Dermis blood vessel endothelial cell (primary cell): Measurements from ENCODE around the gene MAP6D1. TPM values are rescaled to one million over a fixed set of nuclear protein-coding genes. Genes with fewer than 3 reads are reported as not detected.
A peak's percentile ranks its signal among the peaks of the same experiment; 100 is the strongest.

Source experiments
- DNase-seq: peaks from one replicate; pipeline ENCODE4 v3.0.0; 2010
- total RNA-seq: library from RNA; depleted of rRNA; stranded (reverse); fragments of >200 nt; gene quantifications from 2 replicates; pipeline ENCODE4 v1.2.3, GENCODE V29; 2014

Gene MAP6D1
- total RNA-seq, 1 donor from 2014 or later = 2.6 TPM

GRCh38 chr3:183822631-183823030, 2.7 kb downstream of the MAP6D1 start:
- no peak for DNase-seq

DNA sequence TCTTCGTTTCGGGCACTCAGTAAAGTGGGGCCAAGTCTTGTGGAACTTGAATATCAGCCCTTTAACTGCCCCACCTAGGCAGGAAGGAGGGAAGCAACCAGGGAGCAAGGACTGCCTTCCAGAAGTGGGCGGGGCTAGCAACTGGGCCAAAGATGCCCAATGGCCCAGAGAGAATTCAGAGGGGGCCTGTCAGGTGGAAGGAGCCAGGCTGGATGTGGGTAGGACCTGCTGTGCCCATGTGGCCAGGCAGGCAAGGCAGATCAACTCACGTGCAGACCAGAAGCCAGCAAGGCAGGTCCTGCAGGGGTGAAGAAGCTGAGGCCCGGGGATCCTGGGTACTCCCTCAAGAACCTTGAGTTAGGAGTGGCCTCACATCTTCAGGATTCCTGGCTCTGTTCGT, 5.5 kb downstream of the MAP6D1 start:
- no peak for DNase-seq

GRCh38 chr3:183818706-183819624, 6.4 kb downstream of the MAP6D1 start:
- no peak for DNase-seq

DNA sequence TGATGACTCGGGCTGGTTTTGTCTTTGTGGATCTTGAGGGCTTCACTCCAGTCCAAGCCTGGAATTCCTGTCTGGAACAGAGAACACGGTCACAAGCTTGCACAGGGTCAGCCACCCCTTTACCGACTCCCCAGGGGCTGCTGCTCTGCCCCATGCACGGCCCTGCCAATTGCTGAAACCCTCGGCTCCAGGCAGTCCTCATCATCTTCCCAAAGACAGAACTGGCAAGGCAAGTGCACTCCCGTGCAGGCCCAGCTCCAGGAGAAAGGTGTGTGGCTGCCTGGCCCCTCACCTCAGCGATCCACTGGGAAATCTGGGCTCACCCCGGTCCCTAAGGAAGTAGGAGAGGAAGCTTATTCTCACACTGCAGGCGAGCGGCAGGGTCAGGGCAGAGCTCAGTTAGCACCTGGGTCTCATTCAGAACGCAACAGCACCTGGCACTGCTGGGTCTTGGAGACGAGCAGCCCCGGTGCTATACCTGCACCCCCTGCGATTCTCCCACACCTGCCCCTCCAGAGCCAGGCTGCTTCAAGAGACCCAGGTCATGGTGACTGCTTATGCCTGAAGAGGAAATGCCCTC, 7.2 kb downstream of the MAP6D1 start:
- DNase-seq = no peak

GRCh38 chr3:183817639-183818038, 7.7 kb downstream of the MAP6D1 start:
- no peak for DNase-seq

- no peak for DNase-seq
These were observed 8.5 kb downstream of the MAP6D1 start for GRCh38 chr3:183816681-183817510.

DNA sequence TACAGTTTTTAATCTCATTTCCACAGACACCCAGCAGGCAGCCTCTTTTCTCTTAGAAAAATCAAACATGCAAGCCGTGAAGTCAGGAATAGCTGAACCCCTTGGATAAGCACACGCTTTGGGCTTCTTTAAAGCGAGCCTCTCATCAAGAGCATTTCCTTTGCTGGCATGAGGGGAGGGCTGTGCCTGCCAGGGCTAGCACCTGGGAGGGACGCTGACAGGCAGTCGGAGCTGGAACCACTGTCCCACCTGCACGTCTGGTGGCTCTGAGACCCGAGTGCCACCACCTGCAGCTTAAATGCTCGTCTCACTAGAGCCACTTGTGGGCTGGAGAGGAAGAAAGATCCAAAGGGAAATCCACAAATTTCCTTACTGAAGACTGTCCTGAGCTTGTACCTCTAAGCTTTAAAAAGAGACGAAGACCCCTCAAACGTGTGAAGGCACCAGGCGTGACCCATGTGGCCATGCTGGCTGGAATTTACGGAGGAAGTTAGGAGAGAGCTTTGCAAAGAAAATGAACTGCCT, 9.4 kb downstream of the MAP6D1 start:
- no peak for DNase-seq

GRCh38 chr3:183815563-183815940, 9.8 kb downstream of the MAP6D1 start:
- DNase-seq = no peak

- DNase-seq = no peak
These were observed 11.1 kb downstream of the MAP6D1 start for GRCh38 chr3:183814240-183814639.

DNA sequence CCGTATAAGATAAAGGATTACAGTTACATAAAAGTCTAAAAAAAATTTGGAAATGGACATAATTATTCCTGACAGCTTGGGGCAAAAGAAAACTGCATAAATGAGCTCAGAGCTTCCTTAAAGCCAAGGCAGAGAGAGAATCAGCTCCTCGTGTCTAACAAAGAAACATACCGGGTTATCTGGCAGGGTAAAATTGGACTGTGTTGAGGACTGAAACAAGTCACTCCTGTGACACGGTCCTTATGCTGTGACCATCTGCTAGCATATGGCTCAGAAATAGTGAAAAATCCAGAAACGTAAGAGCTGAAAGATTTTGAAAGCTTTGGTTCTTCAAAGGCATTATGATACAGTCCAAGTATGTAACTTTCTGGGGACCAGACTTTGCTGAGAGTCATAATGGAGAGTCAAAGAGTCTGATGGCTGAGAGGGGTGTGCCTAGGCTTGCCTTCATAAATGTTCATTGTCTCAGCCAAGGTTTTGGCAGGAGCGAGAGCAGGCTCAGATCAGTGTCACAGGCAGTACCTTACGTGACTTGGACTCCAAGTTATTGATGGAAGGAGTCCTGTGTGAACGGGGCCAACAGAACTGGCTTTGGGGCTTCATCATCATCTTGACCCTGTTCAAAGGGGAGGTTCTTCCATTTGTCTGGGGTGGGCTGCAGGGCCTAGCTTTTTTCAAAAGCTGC, 12.5 kb downstream of the MAP6D1 start:
- DNase-seq = no peak

GRCh38 chr3:183811638-183812037, 13.7 kb downstream of the MAP6D1 start:
- peak; percentile 66 for DNase-seq

GRCh38 chr3:183810643-183811594, 14.5 kb downstream of the MAP6D1 start:
- no peak for DNase-seq

DNA sequence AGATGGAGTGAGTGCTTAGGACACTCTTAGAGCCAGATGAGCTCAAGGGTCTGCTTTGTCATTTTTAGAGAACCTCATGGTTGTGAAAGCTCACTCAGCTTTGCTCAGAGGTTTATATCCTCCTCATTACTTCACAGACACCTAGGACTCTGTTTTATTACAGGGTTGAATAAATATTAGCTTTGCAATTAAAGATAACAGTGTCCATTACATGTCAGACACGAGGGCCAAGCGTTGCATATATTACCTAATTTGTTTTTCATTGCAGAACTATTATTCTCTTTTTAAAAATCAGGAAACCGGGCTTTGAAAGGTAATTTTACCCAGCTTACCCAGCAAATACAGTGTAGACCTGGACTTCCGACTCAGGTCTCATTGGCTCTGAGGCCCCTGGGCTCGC, 16.1 kb downstream of the MAP6D1 start:
- DNase-seq = no peak

- no peak for DNase-seq
These were observed 17.0 kb downstream of the MAP6D1 start for GRCh38 chr3:183808355-183808754.

DNA sequence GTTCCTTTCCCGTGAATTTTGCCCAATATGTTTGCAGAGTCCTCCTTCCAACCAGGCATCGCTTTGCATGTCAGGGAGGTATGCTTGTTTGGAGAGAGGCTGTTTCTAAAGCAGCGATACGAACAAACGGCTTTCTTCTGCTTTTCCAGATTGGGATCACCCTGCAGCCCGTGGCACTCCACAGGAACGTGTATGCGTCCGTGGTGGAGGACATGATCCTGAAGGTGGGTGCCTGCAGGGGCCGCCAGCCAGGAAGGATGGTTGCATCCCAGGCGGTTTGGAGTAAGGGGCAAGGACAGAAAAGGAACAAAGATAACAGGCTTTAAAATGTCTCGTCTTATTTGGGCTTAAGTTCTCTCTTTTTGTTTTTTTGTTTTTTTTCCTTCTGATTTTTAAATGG, 17.5 kb downstream of the MAP6D1 start:
- DNase-seq = no peak

DNA sequence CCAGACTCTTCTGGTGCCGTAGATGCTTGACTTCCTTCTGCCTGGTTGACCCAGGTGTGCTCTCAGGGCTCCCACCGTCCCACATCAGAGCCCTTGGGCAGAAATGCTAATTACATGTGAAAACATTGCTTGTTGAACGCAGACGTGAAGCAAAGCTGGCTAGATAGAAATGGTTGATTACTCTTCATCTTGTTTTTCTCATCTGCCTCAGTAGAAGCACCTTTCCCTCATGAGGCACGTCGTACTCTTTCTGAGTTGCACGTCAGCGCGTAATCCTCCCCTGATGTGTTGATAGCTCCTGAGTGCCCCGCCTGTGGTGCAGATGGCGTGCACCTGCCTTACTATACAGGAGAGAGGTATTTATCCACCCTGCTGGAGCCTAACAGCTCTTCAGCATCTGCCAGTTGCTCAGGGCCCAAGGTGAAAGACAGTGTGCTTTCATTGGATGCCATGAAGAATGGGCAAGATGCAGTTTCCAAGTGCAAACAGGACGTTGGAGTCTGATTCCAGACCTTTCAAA, 18.1 kb downstream of the MAP6D1 start:
- no peak for DNase-seq

DNA sequence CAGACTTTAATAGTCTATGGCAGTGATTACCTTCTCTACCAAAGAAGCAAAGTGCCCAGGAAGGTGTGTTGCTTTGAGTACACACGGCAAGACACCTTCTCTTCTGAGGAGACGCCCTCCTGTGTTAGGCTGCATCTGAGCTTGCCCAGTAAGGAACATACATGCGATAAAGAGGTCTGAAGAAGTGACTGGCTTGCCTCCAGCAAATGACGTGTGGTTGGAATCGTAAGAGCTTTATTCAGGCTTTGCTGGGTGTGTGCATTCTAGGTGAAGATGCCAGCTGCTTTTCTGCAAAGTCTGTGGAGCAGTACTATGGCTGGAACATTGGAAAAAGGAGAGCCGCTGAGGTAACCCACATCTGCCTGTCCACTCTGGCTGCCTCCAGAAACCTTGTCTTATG, 22.4 kb downstream of the MAP6D1 start:
- no peak for DNase-seq

DNA sequence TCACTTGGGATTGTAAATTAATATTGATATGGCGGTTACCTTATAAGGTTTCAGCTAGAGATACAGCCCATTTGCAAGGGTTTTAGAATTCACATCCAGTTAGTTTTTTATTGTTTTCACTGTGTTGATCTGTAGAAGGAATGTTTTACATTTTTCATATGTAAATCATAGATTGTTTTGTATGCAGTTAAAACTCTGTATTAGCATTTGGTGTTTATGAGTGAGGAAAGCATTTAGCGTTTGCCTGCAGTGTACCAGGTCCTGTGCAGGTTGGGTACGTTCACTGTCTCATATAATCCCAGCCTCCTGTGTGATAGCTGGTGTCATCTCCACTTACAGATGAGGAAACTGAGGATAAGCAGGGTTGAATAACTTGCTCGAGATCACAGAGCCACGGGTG, 23.8 kb downstream of the MAP6D1 start:
- no peak for DNase-seq

DNA sequence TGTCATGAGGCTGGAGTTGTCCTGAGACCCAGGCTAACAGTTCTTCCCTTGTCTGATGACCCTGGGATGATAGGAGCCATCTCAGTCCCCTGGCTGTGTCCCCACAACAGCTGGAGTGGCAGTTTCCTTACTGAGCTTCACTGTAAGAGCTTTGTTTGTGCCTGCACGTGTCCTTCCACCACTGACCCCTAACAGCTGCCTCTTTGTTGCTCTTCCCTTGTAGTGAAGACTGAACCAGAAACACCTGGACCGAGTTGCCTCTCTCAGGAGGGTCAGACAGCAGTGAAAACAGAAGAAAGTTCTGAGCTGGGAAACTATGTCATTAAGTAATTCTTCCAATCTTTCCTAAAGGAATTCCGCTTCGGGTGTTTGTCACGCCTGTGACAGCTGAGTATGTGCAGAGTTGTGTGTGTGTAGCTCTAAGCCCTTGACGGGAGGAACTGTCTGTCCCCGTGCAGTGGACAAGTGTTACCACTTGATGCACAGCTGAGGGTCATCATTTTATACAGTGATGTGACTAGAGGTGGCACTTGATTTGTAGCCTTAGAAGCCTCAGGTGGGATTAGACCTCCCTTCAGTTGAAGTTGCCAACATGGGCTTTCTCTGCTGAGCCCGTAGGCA, 25.0 kb downstream of the MAP6D1 start:
- DNase-seq = no peak

DNA sequence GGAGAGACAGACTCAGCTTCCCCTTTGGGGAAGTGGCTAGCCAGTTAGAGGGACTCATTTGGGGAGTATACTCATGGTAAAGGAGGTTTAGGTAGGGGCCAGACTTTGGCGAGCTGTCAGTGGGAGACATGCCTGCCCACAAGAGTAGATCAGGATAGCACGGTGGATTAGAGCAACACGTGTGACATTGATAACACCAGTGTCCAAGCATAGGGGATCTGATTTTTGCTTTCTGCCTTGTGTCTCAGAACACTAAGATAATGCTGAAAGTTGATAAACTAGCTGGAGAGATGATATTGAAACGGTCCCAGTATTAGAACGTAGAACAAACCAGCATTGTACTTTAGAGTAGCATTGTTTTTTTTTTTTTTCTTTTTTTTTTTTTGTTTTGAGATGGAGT, 25.9 kb downstream of the MAP6D1 start:
- DNase-seq = no peak

DNA sequence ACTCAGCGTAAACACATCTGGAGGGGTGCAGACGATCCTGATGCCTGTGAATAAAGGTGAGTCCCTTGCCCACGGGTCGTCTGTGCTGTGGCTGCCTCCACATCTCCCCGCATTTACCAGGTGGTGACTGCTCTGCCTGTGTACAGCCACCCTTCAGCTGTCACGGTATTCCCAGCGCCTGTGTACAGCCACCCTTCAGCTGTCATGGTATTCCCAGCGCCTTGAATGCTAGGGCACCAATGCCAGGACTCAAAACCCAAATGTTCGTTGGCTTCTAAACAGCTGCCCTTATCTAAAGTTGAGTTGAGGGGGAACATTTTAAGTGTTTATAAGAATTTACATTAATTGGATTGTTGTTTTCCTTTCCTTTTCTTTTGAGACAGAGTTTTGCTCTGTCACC, 27.4 kb downstream of the MAP6D1 start:
- no peak for DNase-seq
